Mesenchymal stem cell (in vitro differentiated cells and primary cell): ENCODE measurements around the gene DUSP8.
"Not testable (repeated sequence)": the region's sequence is repeated elsewhere in the genome, so short reads cannot be mapped to it uniquely, and the experiment has no call there.

Experiments used
- DNase-seq: peaks from one replicate; pipeline ENCODE4 v3.0.0-alpha.2; 2013
- H2AFZ ChIP-seq: one replicate; pipeline ENCODE4 v1.6.1; 2013; ENCODE audit warnings: low read depth, mild to moderate bottlenecking, control low read depth, inconsistent platforms, low read length, moderate library complexity
- H2AK5ac ChIP-seq: 2 replicates; pipeline ENCODE4 v1.6.1; 2013; ENCODE audit warnings: low read length, moderate library complexity, mild to moderate bottlenecking, inconsistent platforms; ENCODE audit not compliant: severe bottlenecking
- H2BK120ac ChIP-seq: one replicate; pipeline ENCODE4 v1.6.1; 2013; ENCODE audit warnings: low read depth, mild to moderate bottlenecking, inconsistent platforms, low read length, moderate library complexity
- H2BK12ac ChIP-seq, 2 experiments: one replicate each; pipeline ENCODE4 v1.6.1; 2013; ENCODE audit warnings: inconsistent platforms in 2 of 2, low read length in 2 of 2, mild to moderate bottlenecking in 2 of 2, moderate library complexity in 2 of 2, control low read depth in 1 of 2
- H2BK15ac ChIP-seq: one replicate; pipeline ENCODE4 v1.6.1; 2013; ENCODE audit warnings: mild to moderate bottlenecking, low read depth, inconsistent platforms; ENCODE audit not compliant: poor library complexity, severe bottlenecking
- H2BK5ac ChIP-seq: 2 replicates; pipeline ENCODE4 v1.6.1; 2013; ENCODE audit warnings: low read depth, mild to moderate bottlenecking, low read length, control low read depth, inconsistent platforms; ENCODE audit not compliant: poor library complexity, severe bottlenecking
- H3K14ac ChIP-seq, 2 experiments: one replicate each; pipeline ENCODE4 v1.6.1; 2013; ENCODE audit warnings: inconsistent platforms in 2 of 2, low read length in 2 of 2, control low read depth in 1 of 2, mild to moderate bottlenecking in 1 of 2, moderate library complexity in 1 of 2
- H3K18ac ChIP-seq, 2 experiments: one replicate each; pipeline ENCODE4 v1.6.1; 2013; ENCODE audit warnings: inconsistent platforms in 2 of 2, low read length in 2 of 2, control low read depth in 1 of 2, low read depth in 1 of 2, mild to moderate bottlenecking in 1 of 2
- H3K23ac ChIP-seq, 2 experiments: one replicate each; pipeline ENCODE4 v1.6.1; 2013; ENCODE audit warnings: inconsistent platforms in 2 of 2, low read length in 2 of 2, mild to moderate bottlenecking in 2 of 2, moderate library complexity in 2 of 2, control low read depth in 1 of 2
- H3K27ac ChIP-seq: 2 replicates; pipeline ENCODE4 v1.5.1; 2013; ENCODE audit warnings: mild to moderate bottlenecking, moderate library complexity, low read length, control low read depth, inconsistent platforms; ENCODE audit not compliant: poor library complexity, severe bottlenecking
- H3K27me3 ChIP-seq, 2 experiments: 2 replicates each; pipeline versions ENCODE4 v1.6.1 to v1.7.0; 2013; ENCODE audit warnings: low read length in 2 of 2, mild to moderate bottlenecking in 2 of 2, moderate library complexity in 2 of 2, control low read depth in 1 of 2, inconsistent platforms in 1 of 2; ENCODE audit not compliant: control insufficient read depth in 1 of 2, insufficient read depth in 1 of 2
- H3K36me3 ChIP-seq, 2 experiments: 2 replicates each; pipeline versions ENCODE4 v1.6.1 to v1.7.0; 2013; ENCODE audit warnings: low read length in 2 of 2, control low read depth in 1 of 2, inconsistent platforms in 1 of 2, low read depth in 1 of 2, mild to moderate bottlenecking in 1 of 2; ENCODE audit not compliant: insufficient read depth in 2 of 2, control insufficient read depth in 1 of 2
- H3K4ac ChIP-seq, 2 experiments: one replicate each; pipeline ENCODE4 v1.6.1; 2013; ENCODE audit warnings: inconsistent platforms in 2 of 2, low read length in 2 of 2, mild to moderate bottlenecking in 2 of 2, moderate library complexity in 2 of 2, control low read depth in 1 of 2, low read depth in 1 of 2
- H3K4me1 ChIP-seq: 2 replicates; pipeline ENCODE4 v1.6.1; 2013; ENCODE audit warnings: low read depth, low read length, control low read depth; ENCODE audit not compliant: control insufficient read depth, insufficient read depth
- H3K4me2 ChIP-seq: 2 replicates; pipeline ENCODE4 v1.6.1; 2013; ENCODE audit warnings: low read length, mild to moderate bottlenecking, inconsistent platforms; ENCODE audit not compliant: poor library complexity, severe bottlenecking
- H3K4me3 ChIP-seq, 2 experiments: 2 replicates each; pipeline versions ENCODE4 v1.5.1 to v1.7.0; 2013; ENCODE audit warnings: low read length in 2 of 2, mild to moderate bottlenecking in 2 of 2, control low read depth in 1 of 2, low read depth in 1 of 2; ENCODE audit not compliant: insufficient read depth in 1 of 2
- H3K79me1 ChIP-seq: replicated peaks from 2 replicates; pipeline ENCODE4 v1.6.1; 2013; ENCODE audit warnings: mild to moderate bottlenecking, control low read depth, low read length, inconsistent platforms; ENCODE audit not compliant: poor library complexity, severe bottlenecking
- H3K9ac ChIP-seq: 2 replicates; pipeline ENCODE4 v1.7.0; 2013; ENCODE audit warnings: mild to moderate bottlenecking, low read length, moderate library complexity
- H3K9me3 ChIP-seq: 2 replicates; pipeline ENCODE4 v1.7.0; 2013; ENCODE audit warnings: mild to moderate bottlenecking, low read length; ENCODE audit not compliant: control insufficient read depth
- H4K8ac ChIP-seq: one replicate; pipeline ENCODE4 v1.6.1; 2013; ENCODE audit warnings: inconsistent platforms, mild to moderate bottlenecking, low read length, moderate library complexity
- H4K91ac ChIP-seq: one replicate; pipeline ENCODE4 v1.6.1; 2013; ENCODE audit warnings: mild to moderate bottlenecking, low read length, inconsistent platforms
- WGBS: methylation state at CpG from one replicate; pipeline ENCODE4 v1.1.7; 2013; ENCODE audit warnings: mixed read lengths; 5-methylcytosine and 5-hydroxymethylcytosine counted together

Gene DUSP8

GRCh38 chr11:1604181-1604580, 32.1 kb upstream of the DUSP8 start:
- no peaks in the 10 kb centered on the region for H3K9me3 ChIP-seq
- H2BK120ac ChIP-seq, result no peak overlapping the region
- H2AFZ ChIP-seq, result no peak overlapping the region
- no peak overlapping the region for H3K14ac ChIP-seq
- no peak overlapping the region for H4K8ac ChIP-seq
- H3K27ac ChIP-seq, result no peak overlapping the region
- no peak overlapping the region for H2BK12ac ChIP-seq
- no peaks in the 10 kb centered on the region for H3K79me1 ChIP-seq
- H3K4ac ChIP-seq, result no peak overlapping the region
- DNase-seq, result no peak
- H3K27me3 ChIP-seq, result peaks cover 67 to 84% of the 10 kb centered on the region in 2 experiments
- no peak overlapping the region for H3K4me3 ChIP-seq
- H3K9ac ChIP-seq, result no peak overlapping the region
- H2BK5ac ChIP-seq, result no peak overlapping the region
- H2AK5ac ChIP-seq, result no peak overlapping the region
- H3K4me2 ChIP-seq, result no peak overlapping the region
- no peak overlapping the region for H3K18ac ChIP-seq
- WGBS, result 85% methylated on average over 11 of the region's 11 CpGs
- H3K23ac ChIP-seq, result no peak overlapping the region
- H3K4me1 ChIP-seq, result peaks cover 2% of the 10 kb centered on the region
- peak overlapping the region; percentile 50 for H4K91ac ChIP-seq
- H3K36me3 ChIP-seq, result no peaks in the 10 kb centered on the region
- H2BK15ac ChIP-seq, result no peak overlapping the region

DNA sequence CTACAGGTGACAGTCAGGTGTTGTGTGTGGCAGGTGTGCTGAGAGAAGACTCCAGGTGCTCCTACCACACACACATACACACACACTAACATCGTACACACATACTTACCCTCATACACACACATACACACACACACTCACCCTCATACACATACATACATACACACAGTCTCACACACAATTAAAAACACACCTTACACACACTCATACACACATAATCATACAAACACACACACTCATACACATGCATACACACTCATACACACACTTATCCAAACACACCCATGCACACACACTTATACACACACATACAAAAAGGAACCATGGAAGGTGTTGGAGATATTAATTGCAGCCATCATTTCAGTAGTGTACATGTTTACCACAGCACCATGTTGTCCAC, 31.6 kb upstream of the DUSP8 start:
- Histone ChIP-seq H3K9ac (no peak overlapping the region), H4K8ac (no peak overlapping the region), H2BK5ac (no peak overlapping the region), H2BK15ac (no peak overlapping the region), H3K4me2 (no peak overlapping the region), H3K18ac (no peak overlapping the region), H2AK5ac (no peak overlapping the region), H3K36me3 (no peaks in the 10 kb centered on the region), H2BK120ac (no peak overlapping the region), H3K27ac (no peak overlapping the region), H3K4ac (no peak overlapping the region), H2BK12ac (no peak overlapping the region), H3K79me1 (no peaks in the 10 kb centered on the region), H3K14ac (no peak overlapping the region), H4K91ac (no peak overlapping the region), H2AFZ (no peak overlapping the region), H3K23ac (no peak overlapping the region), H3K4me3 (no peak overlapping the region), H3K27me3 (peaks cover 72 to 86% of the 10 kb centered on the region in 2 experiments), H3K9me3 (no peaks in the 10 kb centered on the region), H3K4me1 (peaks cover 2% of the 10 kb centered on the region)
- no peak for DNase-seq
- 74% methylated on average over 1 of the region's 1 CpG for WGBS

- not testable (repeated sequence) for H3K4ac ChIP-seq, H3K4me3 ChIP-seq, H2BK5ac ChIP-seq, H4K8ac ChIP-seq, H3K14ac ChIP-seq, H3K9me3 ChIP-seq, H4K91ac ChIP-seq, H2BK12ac ChIP-seq, H3K79me1 ChIP-seq, H3K4me1 ChIP-seq, H3K23ac ChIP-seq, H2AK5ac ChIP-seq, H3K9ac ChIP-seq, H3K4me2 ChIP-seq, H2BK15ac ChIP-seq, H3K36me3 ChIP-seq, H3K18ac ChIP-seq, H2BK120ac ChIP-seq, DNase-seq, H2AFZ ChIP-seq, H3K27ac ChIP-seq
- 85% methylated on average over 3 of the region's 3 CpGs for WGBS
- peaks cover 71 to 80% of the 10 kb centered on the region in 2 experiments for H3K27me3 ChIP-seq
These were observed 29.6 kb upstream of the DUSP8 start for GRCh38 chr11:1601663-1602062.

DNA sequence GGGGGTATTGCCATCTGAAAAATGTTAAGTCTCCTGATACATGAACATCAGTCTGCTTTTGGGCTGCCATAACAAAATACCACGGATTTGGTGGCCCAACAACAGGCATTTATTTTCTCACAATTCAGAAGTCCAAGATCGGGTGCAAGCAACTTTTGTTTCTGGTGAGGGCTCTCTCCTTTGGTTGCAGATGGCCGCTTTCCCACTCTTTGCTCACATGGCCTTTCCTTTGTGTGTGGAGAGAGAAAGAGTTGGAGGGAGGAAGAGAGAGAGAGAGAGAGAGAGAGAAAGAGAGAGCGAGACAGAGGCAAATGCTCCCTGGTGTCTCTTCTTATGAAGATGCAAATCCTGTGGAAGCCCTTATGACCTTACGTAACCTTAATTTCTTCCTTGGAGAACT, 28.6 kb upstream of the DUSP8 start:
- no peak overlapping the region for H3K18ac ChIP-seq
- H2AFZ ChIP-seq, result no peak overlapping the region
- H2AK5ac ChIP-seq, result no peak overlapping the region
- H2BK5ac ChIP-seq, result no peak overlapping the region
- no peak overlapping the region for H2BK12ac ChIP-seq
- H3K79me1 ChIP-seq, result no peaks in the 10 kb centered on the region
- no peak overlapping the region for H3K23ac ChIP-seq
- no peaks in the 10 kb centered on the region for H3K9me3 ChIP-seq
- no peak overlapping the region for H2BK120ac ChIP-seq
- no peak overlapping the region for H3K27ac ChIP-seq
- H3K9ac ChIP-seq, result no peak overlapping the region
- H3K27me3 ChIP-seq, result peaks cover 71 to 80% of the 10 kb centered on the region in 2 experiments
- no peaks in the 10 kb centered on the region for H3K4me1 ChIP-seq
- no peak overlapping the region for H4K8ac ChIP-seq
- WGBS, result 85% methylated on average over 4 of the region's 5 CpGs
- no peak overlapping the region for H3K4ac ChIP-seq
- no peak overlapping the region for H4K91ac ChIP-seq
- no peak overlapping the region for H3K14ac ChIP-seq
- no peaks in the 10 kb centered on the region for H3K36me3 ChIP-seq
- no peak overlapping the region for H3K4me3 ChIP-seq
- no peak overlapping the region for H2BK15ac ChIP-seq
- no peak for DNase-seq
- no peak overlapping the region for H3K4me2 ChIP-seq
